Measurements from ENCODE around the gene MRPL34. TPM values are rescaled to one million over a fixed set of nuclear protein-coding genes. Genes with fewer than 3 reads are reported as not detected.

The MRPL34 gene
- polyA plus RNA-seq, 1 of the 3 experiments (the other 2 are of a cell fraction), result 72.9 TPM

- Histone ChIP-seq H3K27me3 (ENCODE audit: insufficient read depth) (no peaks in the 10 kb centered on the region), H4K20me1 (ENCODE audit: insufficient read depth) (no peaks in the 10 kb centered on the region), H3K79me2 (ENCODE audit: insufficient read depth) (peaks cover 8% of the 10 kb centered on the region; the same call in 1 of the 2 replicates), H3F3A (replicated peaks; ENCODE audit: insufficient read depth) (peaks cover 6% of the 10 kb centered on the region), H3K9me2 (no peaks in the 10 kb centered on the region), H2AFZ (ENCODE audit: low read depth) (no peak overlapping the region), H3K36me3 (replicated peaks in 1 of 2; ENCODE audit: control insufficient read depth in 1 of 2, insufficient read depth in 2 of 2, low read length in 1 of 2) (peaks cover 0 to 7% of the 10 kb centered on the region in 2 experiments), H3K9me3 (no peaks in the 10 kb centered on the region), H3K4me1 (ENCODE audit: control insufficient read depth in 1 of 2, insufficient read depth in 2 of 2, low read depth in 1 of 2, low read length in 1 of 2) (peaks cover 0 to 9% of the 10 kb centered on the region in 2 experiments; a peak in 1 of 4 replicates), H3K4me3 (ENCODE audit: low read depth in 2 of 2, low read length in 1 of 2) (no peak overlapping the region), H3K9ac (no peak overlapping the region), H3K4me2 (no peak overlapping the region), H3K27ac (ENCODE audit: low read depth in 2 of 2, low read length in 1 of 2) (no peak overlapping the region)
- no peak for DNase-seq
- ChIA-PET POLR2A (no interaction called here), CTCF (interaction anchor here (1.0 to 8.9 kb wide), 4 partner anchors 44 to 55 kb away, joined by 3 to 80 read pairs (median 40); no protein-coding TSS in a partner anchor)
- WGBS (ENCODE audit: low lambda C conversion rate), result 87% methylated on average over 10 of the region's 17 CpGs
- TF ChIP-seq, protein P1, sequence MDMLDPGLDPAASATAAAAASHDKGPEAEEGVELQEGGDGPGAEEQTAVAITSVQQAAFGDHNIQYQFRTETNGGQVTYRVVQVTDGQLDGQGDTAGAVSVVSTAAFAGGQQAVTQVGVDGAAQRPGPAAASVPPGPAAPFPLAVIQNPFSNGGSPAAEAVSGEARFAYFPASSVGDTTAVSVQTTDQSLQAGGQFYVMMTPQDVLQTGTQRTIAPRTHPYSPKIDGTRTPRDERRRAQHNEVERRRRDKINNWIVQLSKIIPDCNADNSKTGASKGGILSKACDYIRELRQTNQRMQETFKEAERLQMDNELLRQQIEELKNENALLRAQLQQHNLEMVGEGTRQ (IDR thresholded peaks at IDR 0.05; ENCODE audit: borderline replicate concordance, low read depth, low read length), result no peak
- TF ChIP-seq, protein P2, sequence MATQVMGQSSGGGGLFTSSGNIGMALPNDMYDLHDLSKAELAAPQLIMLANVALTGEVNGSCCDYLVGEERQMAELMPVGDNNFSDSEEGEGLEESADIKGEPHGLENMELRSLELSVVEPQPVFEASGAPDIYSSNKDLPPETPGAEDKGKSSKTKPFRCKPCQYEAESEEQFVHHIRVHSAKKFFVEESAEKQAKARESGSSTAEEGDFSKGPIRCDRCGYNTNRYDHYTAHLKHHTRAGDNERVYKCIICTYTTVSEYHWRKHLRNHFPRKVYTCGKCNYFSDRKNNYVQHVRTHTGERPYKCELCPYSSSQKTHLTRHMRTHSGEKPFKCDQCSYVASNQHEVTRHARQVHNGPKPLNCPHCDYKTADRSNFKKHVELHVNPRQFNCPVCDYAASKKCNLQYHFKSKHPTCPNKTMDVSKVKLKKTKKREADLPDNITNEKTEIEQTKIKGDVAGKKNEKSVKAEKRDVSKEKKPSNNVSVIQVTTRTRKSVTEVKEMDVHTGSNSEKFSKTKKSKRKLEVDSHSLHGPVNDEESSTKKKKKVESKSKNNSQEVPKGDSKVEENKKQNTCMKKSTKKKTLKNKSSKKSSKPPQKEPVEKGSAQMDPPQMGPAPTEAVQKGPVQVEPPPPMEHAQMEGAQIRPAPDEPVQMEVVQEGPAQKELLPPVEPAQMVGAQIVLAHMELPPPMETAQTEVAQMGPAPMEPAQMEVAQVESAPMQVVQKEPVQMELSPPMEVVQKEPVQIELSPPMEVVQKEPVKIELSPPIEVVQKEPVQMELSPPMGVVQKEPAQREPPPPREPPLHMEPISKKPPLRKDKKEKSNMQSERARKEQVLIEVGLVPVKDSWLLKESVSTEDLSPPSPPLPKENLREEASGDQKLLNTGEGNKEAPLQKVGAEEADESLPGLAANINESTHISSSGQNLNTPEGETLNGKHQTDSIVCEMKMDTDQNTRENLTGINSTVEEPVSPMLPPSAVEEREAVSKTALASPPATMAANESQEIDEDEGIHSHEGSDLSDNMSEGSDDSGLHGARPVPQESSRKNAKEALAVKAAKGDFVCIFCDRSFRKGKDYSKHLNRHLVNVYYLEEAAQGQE (IDR thresholded peaks at IDR 0.05; ENCODE audit: low read depth, low read length), result no peak
- TF ChIP-seq NRF1 (IDR thresholded peaks at IDR 0.05; ENCODE audit: low read depth, low read length), result no peak
- TF ChIP-seq, protein P3, sequence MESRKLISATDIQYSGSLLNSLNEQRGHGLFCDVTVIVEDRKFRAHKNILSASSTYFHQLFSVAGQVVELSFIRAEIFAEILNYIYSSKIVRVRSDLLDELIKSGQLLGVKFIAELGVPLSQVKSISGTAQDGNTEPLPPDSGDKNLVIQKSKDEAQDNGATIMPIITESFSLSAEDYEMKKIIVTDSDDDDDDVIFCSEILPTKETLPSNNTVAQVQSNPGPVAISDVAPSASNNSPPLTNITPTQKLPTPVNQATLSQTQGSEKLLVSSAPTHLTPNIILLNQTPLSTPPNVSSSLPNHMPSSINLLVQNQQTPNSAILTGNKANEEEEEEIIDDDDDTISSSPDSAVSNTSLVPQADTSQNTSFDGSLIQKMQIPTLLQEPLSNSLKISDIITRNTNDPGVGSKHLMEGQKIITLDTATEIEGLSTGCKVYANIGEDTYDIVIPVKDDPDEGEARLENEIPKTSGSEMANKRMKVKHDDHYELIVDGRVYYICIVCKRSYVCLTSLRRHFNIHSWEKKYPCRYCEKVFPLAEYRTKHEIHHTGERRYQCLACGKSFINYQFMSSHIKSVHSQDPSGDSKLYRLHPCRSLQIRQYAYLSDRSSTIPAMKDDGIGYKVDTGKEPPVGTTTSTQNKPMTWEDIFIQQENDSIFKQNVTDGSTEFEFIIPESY (IDR thresholded peaks at IDR 0.05; ENCODE audit: borderline replicate concordance, low read depth), result no peak
- no peak for TF ChIP-seq FOXM1 (IDR thresholded peaks at IDR 0.05; ENCODE audit: low read depth)
- no peak for TF ChIP-seq MXI1 (IDR thresholded peaks at IDR 0.05; ENCODE audit: low read depth, low read length)
- TF ChIP-seq MAX (IDR thresholded peaks at IDR 0.05; ENCODE audit: low read depth), result no peak
- TF ChIP-seq SMC3 (IDR thresholded peaks at IDR 0.05; ENCODE audit: low read depth, low read length), result no peak
- TF ChIP-seq, protein P4, sequence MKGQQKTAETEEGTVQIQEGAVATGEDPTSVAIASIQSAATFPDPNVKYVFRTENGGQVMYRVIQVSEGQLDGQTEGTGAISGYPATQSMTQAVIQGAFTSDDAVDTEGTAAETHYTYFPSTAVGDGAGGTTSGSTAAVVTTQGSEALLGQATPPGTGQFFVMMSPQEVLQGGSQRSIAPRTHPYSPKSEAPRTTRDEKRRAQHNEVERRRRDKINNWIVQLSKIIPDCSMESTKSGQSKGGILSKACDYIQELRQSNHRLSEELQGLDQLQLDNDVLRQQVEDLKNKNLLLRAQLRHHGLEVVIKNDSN (IDR thresholded peaks at IDR 0.05; ENCODE audit: borderline replicate concordance, low read depth), result no peak
- no peak for TF ChIP-seq YY1 (IDR thresholded peaks at IDR 0.05; ENCODE audit: low read depth)
- TF ChIP-seq, protein P5, sequence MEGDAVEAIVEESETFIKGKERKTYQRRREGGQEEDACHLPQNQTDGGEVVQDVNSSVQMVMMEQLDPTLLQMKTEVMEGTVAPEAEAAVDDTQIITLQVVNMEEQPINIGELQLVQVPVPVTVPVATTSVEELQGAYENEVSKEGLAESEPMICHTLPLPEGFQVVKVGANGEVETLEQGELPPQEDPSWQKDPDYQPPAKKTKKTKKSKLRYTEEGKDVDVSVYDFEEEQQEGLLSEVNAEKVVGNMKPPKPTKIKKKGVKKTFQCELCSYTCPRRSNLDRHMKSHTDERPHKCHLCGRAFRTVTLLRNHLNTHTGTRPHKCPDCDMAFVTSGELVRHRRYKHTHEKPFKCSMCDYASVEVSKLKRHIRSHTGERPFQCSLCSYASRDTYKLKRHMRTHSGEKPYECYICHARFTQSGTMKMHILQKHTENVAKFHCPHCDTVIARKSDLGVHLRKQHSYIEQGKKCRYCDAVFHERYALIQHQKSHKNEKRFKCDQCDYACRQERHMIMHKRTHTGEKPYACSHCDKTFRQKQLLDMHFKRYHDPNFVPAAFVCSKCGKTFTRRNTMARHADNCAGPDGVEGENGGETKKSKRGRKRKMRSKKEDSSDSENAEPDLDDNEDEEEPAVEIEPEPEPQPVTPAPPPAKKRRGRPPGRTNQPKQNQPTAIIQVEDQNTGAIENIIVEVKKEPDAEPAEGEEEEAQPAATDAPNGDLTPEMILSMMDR (IDR thresholded peaks at IDR 0.05), result no peak
- no peak for TF ChIP-seq GABPA (IDR thresholded peaks at IDR 0.05; ENCODE audit: low read depth)
- TF ChIP-seq PBX3 (IDR thresholded peaks at IDR 0.05), result no peak
- no peak for TF ChIP-seq FOXJ3 (CRISPR knock-in tag; IDR thresholded peaks at IDR 0.05)
- TF ChIP-seq POLR2AphosphoS5 (IDR thresholded peaks at IDR 0.05; ENCODE audit: low read depth, low read length), result no peak
- no peak for TF ChIP-seq EP300 (IDR thresholded peaks at IDR 0.05; ENCODE audit: borderline replicate concordance in 1 of 2, low read depth in 1 of 2, low read length in 1 of 2)
- TF ChIP-seq CHD2 (IDR thresholded peaks at IDR 0.05; ENCODE audit: low read length, partially characterized antibody), result no peak
- no peak for TF ChIP-seq RCOR1 (IDR thresholded peaks at IDR 0.05; ENCODE audit: low read length)
- TF ChIP-seq TAF1 (IDR thresholded peaks at IDR 0.05; ENCODE audit: borderline replicate concordance, low read depth, low read length), result no peak
Measured at GRCh38 chr19:17340871-17341357, 35.2 kb downstream of the MRPL34 start.

Data from SK-N-SH (cell line).